NCI-H748 treated with DMSO at 0.1 percent for 48 hours (cell line): ENCODE results near the gene CCT7.

Experiments used
- DNase-seq: peaks from one replicate; lab custom pipeline; 2025; lab: John Stamatoyannopoulos, UW

CCT7 gene

DNA sequence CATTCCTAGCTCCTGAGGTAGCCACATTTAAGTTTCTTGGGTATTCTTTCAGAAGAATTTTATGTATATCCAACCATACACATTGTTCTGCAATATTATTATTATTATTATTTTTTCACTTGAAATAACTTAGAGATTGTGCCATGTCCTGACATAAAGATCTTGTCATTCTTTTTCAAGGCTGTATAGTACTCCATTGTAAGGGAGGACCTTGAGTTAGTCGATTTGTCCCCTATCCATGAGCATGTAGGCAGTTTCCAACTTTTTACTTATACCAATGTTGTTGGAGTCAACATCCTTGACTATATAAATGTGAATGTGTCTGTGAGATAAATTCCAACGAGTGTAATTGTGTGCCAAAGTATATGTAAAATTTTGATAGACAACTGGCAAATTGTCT lies 60.1 kb downstream of the CCT7 start:
- DNase-seq: no peak

DNA sequence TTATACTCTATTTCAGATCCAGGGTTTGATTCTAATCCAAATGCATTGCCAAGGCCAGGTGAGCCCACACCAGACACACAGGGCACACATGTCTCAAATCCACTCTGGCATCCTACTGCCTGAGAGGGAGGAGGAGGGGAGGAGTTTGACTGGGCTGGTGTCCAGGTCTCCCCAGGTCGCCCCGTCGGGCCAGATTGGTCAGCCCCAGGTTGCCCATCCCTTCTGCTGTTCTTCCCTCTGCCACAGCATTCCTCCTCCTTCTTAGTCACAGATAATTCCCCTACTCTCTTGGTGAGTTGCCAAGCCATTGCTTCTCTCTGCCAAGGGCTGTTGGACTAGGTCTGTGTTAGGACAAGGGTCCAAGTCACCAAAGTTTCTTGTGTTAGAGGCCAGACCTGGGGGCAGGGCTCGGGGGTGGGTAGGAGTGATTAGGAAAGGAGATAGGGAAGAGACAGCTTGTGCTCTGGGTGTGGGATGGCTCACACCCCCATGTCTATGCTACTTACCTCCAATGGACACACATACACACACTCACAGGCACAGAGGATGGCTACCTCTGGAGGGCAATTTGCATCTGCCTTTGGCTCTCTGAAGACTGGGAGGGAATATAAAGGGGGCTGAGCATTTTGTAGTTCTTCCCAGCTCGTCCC lies 61.8 kb downstream of the CCT7 start:
- DNase-seq: no peak

DNA sequence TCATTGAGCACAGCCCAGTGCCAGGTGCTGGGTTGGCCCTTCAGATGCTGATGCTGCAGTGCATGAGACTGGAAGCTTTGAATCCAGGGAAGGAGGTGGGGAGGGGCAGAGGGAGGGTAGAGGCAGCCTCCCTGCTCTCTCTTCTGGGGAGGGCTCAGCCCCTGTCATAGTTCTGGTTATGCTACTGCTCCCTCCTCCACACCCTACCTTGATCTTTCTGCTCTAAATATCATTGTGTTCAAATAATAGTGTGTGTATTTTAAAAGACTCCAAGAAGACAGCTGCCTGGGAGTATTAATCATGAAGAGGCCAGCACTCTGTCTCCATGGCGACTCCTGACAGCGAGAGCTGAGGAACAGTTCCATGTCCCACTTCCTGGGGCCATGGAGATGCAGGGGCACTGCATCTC lies 63.0 kb downstream of the CCT7 start:
- peak; percentile 15 for DNase-seq

DNA sequence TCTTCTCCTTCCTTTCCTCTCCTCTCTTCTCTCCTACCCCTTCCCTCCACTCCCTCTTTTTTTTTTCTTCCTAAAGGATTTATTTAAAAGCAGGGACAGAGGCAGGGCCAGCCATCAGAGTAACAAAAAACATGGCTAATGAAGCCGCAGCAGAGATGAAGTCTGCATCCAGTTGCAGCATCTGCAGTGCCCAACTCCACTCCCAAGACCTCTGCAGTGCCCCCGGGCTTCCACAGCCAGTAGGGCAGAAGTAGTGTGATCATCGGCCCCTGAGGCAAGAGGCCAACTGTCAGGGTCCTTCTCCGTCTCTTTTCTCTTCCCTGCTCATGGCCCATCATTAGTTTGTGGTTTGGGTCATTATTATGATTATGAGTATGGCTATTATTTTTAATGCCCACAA lies 63.5 kb downstream of the CCT7 start:
- no peak for DNase-seq

DNA sequence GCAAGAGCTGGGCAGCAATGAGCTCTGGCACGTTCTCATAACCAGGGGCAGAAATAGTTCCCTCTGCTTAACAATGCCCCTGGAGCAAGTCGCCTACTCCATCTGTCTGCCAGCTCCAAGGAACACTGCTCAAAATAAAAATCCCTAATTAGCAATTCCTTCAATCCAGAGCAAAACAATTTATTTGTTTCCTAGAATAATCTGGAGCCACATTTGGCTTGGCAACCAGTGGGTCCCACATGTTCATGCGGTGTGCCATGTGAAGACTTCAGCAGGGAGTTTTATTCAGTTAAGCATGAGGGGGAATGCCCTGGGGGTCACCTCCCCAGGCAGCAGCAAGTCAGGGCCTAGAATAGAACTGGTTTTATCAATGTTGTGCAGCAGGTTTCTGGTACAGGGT lies 66.8 kb downstream of the CCT7 start:
- DNase-seq: no peak

DNA sequence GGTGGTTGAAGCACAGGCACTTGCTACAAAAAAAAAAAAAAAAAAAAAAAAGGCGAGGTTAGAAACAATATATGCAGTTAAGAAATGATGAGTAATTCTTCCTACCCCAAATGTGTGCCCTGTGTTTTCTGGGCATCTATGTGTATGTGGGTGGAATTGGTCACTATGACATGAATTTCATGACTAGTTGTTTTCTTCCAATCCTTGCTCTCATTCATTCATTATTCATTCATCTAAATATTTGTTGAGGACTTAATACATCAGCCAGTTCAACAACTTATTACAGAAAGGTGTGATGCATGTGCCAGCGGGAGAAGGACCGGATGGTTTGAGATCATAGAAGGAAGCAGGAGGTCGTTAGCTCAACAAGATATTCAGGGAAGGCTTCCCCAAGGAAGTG lies 67.5 kb downstream of the CCT7 start:
- no peak for DNase-seq
